Activated T-cell treated with anti-CD3 and anti-CD28 coated beads for 24 hours (primary cell): Measurements from ENCODE around the gene AOC2.
A peak's percentile ranks its signal among the peaks of the same experiment; 100 is the strongest.
"Not testable (repeated sequence)": the region's sequence is repeated elsewhere in the genome, so short reads cannot be mapped to it uniquely, and the experiment has no call there.

Experiments used
- DNase-seq: peaks from one replicate; pipeline ENCODE4 v3.0.0-alpha.2; 2020; ENCODE audit warnings: low read depth

AOC2 gene

DNA sequence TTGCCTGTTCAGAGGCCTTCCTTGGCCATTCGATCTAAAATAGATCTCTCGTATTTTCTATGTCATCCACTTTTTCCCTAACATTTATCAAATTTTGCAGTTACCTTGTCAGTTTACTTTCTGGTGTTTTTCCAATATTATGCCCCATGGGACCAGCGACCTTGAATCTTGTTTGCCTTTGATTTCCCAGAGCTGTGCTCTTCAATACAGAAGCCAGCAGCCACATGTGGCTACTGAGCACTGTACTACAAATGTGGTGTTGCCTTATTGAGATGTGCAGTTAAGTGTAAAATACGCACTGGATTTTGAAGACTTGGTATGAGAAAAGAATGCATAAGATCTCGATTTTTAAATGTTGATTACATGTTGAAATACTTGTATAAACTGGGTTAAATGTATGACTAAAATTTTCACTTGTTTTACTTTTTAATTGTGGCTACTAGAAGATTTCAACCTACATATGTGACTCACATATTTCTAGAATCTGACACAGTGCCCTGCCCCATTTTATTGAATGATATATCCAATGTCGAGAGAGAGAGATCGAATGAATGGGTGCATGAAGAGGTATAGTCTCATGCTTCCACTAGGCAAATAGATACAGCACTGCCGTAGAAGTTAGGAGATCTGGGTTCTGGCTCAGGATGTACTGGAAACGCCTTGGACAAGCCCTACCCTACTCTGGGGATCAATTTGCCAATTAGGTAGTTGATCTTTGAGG lies 12.0 kb upstream of the AOC2 start:
- peak; percentile 13 for DNase-seq

DNA sequence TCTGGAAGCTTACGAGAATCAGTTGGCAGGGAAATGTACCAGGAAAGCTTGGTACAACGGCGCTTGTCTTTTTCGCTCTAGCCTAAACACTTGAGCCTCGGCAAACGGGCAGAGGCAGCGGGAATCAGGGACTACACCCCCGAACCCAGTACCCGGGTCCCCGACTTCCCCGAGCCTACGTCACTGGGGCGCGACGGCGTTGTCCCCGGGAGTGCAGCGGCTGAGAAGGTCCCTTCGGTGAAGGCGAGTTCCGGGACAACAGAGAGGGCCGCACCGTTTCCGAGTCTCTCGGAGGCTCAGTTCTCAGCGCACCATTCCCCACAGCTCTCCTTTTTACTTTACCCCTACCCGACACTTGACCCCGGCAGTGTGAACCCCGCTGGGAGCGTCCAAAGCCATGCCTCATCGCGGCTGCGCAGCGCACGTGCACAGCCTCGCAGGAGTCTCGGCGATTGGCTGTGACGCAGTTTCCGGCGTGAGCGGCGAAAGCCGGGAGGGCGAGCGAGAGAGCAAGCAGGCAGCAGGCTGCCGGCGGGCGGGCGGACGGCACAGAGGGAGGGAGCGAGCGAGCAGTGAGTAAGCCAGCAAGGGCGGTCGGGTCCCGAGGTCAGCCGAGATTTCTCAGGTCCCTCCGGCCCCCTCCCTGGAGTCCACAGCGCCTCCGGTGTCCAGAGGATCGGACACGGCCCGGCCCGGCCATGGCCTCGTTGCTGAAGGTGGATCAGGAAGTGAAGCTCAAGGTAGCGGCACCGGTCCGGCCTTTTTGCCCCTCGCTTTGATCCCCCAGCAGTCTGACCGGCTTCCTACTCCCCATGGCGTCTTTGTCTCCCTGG lies 11.2 kb upstream of the AOC2 start, which contains the start of gene PSME3:
Gene PSME3 (plus strand): TSS at position 464 of the 833 bp plus-strand sequence. CDS start 235 bp downstream, at position 699.
- DNase-seq, result peak; percentile 87

DNA sequence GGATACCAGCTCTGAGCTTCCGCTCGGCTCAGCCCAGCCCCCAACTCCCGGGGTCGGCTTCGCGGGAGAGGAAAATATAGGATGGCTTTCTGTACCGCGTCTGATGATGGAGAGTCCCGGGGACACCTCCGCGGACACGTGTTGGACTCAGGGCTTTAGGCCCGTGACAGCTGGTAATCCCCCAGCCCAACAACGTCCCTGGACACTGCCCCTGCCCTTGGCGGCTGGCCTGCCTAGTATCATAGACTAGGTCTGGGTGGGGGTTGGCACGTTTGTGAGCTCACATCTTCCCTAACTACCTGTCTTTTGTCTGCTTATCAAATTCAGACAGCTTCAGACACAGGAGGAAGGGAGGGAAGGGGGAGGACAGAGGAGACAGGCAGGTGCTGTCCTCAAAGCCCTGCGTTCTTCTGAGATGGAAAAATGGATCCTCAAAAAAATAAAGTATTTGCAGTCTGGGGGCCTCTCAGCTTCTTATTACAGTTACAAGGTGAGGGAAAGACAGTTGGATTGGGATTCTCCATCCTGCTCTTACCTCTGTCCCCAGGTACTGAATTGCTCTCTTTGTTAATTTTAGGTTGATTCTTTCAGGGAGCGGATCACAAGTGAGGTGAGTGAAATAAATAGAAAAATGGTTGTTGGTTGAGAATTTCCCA lies 10.5 kb upstream of the AOC2 start:
- no peak for DNase-seq

DNA sequence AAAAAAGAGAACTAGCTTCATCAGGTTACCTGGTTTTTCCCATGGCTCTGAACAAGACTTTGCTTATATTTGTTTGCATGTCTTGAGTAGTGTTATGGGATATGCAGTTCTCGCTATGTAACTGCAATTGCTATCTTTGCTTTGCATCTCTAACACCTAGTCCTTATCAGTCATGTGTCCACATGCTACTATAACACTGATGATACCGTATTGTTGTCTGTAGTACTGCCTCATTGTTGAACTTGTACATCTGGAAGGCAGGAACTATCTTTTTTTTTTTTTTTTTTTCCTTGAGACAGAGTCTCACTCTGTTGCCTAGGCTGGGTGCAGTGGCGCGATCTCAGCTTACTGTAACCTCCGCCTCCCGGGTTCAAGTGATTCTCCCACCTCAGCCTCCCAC lies 8.6 kb upstream of the AOC2 start:
- DNase-seq, result no peak

DNA sequence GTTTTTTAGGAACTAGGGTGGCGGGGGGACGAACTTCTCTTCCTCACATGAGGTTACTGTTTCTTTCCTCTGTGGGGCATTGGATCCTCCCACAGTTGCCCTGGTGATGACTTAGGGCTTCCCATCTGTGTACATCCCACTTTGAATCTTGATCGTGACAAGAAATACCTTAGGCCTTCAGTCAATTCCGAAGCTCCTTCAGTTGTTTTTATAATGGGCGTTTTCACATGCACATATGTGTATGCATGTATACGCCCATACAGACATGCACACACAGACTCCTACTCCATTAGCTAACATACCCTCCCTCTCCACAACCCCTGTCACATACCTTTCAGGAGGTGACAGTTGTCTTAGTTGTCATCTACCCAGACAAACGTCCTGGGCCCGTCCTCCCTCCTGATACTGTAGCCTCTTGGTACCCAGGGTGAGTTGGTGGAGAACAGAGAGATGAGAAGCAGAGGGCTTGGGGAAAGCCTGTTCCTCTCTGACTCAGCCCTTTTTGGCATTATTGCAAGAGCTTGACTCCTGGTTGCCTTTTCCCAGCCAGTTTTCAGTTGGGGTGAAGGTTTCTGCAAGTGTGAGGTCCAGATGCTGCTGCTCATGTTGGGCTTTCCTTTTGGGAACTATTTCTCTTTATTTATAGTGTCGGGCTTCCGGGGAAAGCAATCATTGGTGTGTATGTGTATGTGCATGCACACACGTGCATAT lies 2.2 kb upstream of the AOC2 start:
- no peak for DNase-seq

DNA sequence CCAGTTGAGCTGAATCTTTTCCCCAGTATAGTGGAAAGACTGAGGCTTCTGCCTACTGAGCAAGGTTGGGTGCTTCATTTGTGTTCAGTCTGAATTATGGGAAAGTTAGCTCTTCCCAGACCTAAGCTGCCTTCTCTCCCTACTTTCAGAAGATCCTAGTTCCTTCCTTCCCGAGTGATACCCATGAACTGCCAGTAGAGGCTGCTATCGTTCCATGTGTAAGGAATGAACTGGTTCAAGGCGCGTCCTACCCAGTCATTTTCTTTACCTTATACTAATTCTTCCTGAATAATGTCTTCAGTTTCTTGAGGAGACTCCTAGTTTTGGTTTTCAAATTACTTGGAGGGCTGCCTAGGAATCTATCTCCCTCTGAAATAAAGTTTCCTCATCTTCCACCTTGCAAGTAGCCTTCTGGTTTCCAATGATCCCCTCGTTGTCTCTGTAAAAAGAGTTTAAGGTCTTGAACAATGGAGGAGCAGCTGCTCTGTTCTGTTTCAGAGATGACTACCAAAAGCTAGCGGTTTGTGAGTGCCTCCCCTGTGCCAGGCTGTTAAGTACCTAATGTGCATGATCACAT lies 934 bp upstream of the AOC2 start:
- no peak for DNase-seq

DNA sequence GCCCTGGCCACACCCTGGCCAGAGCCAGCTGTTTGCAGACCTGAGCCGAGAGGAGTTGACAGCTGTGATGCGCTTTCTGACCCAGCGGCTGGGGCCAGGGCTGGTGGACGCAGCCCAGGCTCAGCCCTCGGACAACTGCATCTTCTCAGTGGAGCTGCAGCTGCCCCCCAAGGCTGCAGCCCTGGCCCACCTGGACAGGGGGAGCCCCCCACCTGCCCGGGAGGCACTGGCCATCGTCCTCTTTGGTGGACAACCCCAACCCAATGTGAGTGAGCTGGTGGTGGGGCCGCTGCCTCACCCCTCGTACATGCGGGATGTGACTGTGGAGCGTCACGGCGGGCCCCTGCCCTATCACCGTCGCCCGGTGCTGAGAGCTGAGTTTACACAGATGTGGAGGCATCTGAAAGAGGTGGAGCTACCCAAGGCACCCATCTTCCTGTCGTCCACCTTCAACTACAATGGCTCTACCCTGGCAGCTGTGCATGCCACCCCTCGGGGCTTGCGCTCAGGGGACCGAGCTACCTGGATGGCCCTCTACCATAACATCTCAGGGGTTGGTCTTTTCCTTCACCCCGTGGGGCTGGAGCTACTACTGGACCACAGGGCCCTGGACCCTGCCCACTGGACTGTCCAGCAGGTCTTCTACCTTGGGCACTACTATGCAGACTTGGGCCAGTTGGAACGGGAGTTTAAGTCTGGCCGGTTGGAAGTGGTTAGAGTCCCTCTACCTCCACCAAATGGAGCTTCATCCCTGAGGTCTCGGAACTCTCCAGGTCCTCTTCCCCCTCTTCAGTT lies 578 bp downstream of the AOC2 start:
- DNase-seq, result no peak

DNA sequence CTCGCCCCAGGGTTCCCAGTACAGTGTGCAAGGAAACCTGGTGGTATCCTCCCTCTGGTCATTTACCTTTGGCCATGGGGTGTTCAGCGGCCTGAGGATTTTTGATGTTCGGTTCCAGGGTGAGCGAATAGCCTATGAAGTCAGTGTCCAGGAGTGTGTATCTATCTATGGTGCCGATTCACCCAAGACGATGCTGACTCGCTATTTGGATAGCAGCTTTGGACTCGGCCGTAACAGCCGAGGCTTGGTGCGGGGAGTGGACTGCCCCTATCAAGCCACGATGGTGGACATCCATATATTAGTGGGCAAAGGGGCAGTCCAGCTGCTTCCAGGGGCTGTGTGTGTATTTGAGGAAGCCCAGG lies 1.2 kb downstream of the AOC2 start:
- DNase-seq, result no peak

DNA sequence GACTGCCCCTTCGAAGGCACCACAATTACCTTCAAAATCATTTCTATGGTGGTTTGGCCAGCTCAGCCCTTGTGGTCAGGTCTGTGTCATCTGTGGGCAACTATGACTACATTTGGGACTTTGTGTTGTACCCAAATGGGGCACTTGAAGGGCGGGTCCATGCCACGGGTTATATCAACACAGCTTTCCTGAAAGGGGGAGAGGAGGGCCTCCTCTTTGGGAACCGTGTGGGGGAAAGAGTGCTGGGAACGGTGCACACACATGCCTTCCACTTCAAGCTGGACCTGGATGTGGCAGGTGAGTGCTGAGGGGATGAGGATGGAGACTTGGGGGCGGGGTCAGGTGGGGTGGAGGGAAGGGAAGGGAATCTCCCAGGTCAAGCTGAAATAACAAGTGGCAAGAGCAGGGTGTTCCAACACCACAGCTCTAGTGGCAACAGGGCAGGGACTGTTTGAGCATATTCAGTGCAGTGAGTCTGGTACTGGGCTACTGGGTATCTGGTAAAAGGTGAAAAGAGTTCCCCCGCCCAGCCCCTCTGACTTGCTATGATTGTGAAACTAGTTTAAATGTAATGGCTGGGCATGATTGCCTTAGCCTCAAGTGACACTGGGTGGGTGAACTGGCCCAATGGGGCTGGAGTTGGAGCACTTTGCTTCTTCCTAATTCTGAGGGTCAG lies 1.7 kb downstream of the AOC2 start:
- peak; percentile 22 for DNase-seq

DNA sequence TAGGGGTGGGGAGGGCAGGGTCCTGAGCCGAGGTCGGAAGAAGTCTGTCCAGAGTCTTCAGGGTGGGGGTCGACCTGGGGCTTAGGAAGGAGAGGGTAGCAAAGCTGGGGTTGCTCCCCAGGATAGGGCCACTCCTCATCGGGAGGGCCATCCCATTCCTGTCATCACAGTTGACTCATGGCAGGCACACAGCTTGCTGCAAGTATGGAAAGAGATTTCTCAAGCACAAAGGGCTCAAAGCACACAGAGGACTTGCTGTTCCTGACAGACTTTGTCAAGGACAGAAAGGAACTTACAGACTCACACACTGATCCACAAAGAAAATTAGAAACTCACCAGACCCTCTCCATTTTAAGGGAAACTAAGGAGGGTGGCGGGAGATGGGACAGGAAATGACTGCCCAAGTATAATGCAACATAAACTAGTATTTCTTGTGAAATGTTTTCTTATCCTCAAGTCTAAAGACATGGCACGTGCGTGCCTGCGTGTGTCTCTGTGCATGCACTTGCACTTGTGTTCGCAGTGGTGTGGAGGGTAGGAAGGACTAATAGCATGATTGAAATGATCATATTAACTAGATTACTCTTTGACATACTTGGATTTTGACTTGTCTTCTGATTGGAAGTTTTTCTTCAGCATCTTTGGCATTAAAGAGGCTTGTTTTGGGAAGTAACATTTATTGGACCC lies 2.4 kb downstream of the AOC2 start:
- no peak for DNase-seq

DNA sequence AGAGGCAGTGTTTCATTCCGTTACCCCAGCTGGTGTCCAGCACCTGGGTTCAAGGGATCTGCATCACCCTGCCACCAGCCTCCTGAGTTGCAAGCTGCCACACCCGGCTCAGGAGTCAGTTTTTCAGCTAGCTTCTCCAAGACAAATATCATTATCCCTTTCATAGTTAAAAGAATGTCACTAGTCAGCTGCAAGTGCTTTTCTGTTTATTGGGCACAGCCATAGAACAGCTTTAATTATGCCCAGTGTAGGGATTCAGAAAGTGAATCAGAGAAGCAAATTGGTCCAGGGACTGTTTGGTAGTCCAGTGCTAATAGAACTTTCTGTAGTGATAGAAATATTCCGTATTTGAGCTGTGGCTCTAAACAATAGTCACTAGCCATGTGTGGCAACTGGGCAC lies 3.7 kb downstream of the AOC2 start:
- no peak for DNase-seq

DNA sequence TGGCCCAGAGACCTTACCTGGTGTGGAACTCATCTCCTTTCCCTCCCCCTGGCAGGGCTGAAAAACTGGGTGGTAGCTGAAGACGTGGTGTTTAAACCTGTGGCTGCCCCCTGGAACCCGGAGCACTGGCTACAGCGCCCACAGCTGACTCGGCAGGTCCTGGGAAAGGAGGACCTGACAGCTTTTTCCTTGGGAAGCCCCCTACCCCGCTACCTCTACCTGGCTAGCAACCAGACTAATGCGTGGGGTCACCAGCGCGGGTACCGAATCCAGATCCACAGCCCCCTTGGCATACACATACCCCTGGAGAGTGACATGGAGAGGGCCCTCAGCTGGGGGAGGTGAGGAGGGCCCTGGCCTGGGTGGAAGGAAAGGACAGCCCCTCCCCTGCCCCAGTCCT lies 4.7 kb downstream of the AOC2 start:
- no peak for DNase-seq

DNA sequence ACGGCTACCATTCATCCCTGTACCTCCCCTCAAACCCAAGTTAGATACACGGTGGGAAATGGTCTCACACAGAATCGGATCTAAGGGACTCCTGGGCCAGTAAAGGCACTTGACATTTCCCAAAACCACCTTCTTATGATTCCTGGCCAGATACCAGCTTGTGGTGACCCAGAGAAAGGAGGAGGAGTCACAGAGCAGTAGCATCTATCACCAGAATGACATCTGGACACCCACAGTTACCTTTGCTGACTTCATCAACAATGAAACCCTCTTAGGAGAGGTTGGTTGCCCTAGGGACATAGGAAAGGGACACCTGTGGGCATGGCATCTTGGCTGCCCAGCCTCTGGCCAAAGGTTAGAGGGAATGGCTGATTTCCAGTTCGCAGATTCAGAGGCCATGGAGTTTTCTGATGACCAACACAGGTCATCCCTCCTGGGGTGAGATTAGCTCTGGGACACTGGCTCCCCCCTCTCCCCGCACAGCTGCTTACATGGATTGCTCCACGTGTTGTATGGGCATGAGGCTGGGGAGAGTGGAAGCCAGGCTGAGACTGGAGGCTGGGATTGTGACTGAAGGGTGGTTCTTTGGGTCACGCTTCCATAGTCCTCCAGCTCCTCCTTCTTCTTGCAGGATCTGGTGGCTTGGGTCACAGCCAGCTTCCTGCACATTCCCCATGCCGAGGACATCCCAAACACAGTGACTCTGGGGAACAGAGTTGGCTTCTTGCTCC lies 5.2 kb downstream of the AOC2 start:
- DNase-seq, result no peak

DNA sequence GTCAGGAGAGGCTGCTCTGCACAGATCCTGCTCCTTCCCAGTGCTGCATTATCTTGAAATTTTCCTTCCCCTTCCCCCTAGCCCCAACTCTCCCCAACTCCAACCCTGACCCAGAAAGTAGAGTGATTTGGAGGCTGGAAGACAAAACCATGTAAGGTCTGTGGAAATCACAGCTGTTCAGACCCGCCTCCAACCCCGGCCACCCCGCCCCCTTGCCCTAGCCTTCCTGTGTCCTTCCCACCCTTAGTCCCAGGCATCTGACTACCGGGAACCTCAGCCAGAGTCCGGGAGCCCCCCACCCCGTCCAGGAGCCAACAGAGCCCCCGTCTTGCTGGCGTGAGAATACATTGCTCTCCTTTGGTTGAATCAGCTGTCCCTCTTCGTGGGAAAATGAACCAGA lies 6.6 kb downstream of the AOC2 start, which contains the start of gene AOC3:
Gene AOC3 (plus strand): TSS at position 246 of the 400 bp plus-strand sequence. CDS start 145 bp downstream, at position 391.
- DNase-seq, result no peak

DNA sequence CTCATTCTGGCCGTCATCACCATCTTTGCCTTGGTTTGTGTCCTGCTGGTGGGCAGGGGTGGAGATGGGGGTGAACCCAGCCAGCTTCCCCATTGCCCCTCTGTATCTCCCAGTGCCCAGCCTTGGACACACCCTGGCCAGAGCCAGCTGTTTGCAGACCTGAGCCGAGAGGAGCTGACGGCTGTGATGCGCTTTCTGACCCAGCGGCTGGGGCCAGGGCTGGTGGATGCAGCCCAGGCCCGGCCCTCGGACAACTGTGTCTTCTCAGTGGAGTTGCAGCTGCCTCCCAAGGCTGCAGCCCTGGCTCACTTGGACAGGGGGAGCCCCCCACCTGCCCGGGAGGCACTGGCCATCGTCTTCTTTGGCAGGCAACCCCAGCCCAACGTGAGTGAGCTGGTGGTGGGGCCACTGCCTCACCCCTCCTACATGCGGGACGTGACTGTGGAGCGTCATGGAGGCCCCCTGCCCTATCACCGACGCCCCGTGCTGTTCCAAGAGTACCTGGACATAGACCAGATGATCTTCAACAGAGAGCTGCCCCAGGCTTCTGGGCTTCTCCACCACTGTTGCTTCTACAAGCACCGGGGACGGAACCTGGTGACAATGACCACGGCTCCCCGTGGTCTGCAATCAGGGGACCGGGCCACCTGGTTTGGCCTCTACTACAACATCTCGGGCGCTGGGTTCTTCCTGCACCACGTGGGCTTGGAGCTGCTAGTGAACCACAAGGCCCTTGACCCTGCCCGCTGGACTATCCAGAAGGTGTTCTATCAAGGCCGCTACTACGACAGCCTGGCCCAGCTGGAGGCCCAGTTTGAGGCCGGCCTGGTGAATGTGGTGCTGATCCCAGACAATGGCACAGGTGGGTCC lies 7.2 kb downstream of the AOC2 start:
- not testable (repeated sequence) for DNase-seq

DNA sequence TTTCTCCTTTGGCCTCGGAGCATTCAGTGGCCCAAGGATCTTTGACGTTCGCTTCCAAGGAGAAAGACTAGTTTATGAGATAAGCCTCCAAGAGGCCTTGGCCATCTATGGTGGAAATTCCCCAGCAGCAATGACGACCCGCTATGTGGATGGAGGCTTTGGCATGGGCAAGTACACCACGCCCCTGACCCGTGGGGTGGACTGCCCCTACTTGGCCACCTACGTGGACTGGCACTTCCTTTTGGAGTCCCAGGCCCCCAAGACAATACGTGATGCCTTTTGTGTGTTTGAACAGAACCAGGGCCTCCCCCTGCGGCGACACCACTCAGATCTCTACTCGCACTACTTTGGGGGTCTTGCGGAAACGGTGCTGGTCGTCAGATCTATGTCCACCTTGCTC lies 8.0 kb downstream of the AOC2 start:
- DNase-seq, result no peak

DNA sequence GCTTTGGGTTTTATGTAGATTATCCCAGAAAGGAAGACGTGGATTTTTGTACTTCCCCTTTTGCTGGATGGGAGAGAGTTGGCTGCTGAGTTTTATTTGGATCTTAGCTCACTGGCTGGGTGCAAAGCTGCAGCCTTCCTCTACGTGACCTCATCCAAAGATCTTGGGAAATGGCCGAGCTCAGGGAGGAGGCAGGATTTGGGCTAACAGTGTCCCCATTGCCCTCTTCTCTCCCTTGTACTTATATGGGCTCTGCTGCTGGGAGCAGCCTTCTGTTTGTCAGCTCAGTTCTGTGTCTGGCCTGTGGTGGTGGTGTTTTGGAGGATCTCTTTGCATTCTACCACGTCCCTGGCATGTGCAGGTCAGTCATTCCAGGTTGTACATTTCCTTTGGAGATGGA lies 8.6 kb downstream of the AOC2 start:
- DNase-seq, result no peak

DNA sequence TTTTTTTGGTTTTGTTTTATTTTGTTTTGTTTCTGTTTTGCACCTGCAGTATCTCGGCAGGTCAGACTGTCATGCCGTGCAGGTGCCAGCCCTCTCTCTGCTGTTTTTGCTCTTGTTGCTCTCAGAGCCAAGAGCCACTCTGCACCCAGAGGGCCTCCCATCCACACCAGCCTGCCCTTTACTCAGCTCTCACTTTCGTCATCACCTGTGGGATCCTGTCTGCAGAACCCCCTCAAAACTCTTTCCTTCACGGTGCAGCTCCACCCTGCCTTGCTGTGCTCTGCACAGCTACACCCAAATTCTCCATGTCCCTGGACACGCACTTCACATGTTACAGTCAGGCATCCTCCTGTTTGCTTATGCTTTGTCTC lies 9.2 kb downstream of the AOC2 start:
- DNase-seq, result no peak
